Naive thymus-derived CD4-positive, alpha-beta T cell (primary cell): ENCODE data around the gene IQCC. TPM values are rescaled to one million over a fixed set of nuclear protein-coding genes. Genes with fewer than 3 reads are reported as not detected.

Source experiments
- ATAC-seq: fragments of 150-1000 bp; cut with Tn5 transposase; 2 replicates; pipeline ENCODE4 v1.10.0; 2021; ENCODE audit warnings: mild to moderate bottlenecking, moderate library complexity
- CTCF ChIA-PET: fragments of 350-600 bp; sonication (Branson Sonifier 250); formaldehyde crosslinking; loops from one replicate; lab custom pipeline; 2021; ENCODE audit warnings: antibody characterized with exemption; lab: Charles Lee
- POLR2A ChIA-PET: fragments of 350-600 bp; sonication (Branson Sonifier 250); formaldehyde crosslinking; loops from one replicate; lab custom pipeline; 2021; ENCODE audit warnings: antibody characterized with exemption, inconsistent platforms; lab: Charles Lee
- DNase-seq, 9 donors: peaks; one replicate each; pipeline versions ENCODE4 v3.0.0 to v3.0.0-alpha.2; 2020 to 2022; ENCODE audit warnings: mixed read lengths in 1 of 9
- H3K27ac ChIP-seq: one replicate; pipeline ENCODE4 v1.7.0; 2013; ENCODE audit warnings: mild to moderate bottlenecking, low read depth, low read length, moderate library complexity
- H3K27me3 ChIP-seq, 2 donors: one replicate each; pipeline ENCODE4 v1.7.0; 2013; ENCODE audit warnings: low read length in 2 of 2, mild to moderate bottlenecking in 2 of 2, moderate library complexity in 2 of 2; ENCODE audit not compliant: control insufficient read depth in 2 of 2, insufficient read depth in 2 of 2
- H3K36me3 ChIP-seq, 3 experiments: 1 replicate in 2 of 3; 2 replicates in 1 of 3; pipeline ENCODE4 v1.7.0; 2013; ENCODE audit warnings: low read length in 3 of 3, mild to moderate bottlenecking in 3 of 3, moderate library complexity in 1 of 3; ENCODE audit not compliant: insufficient read depth in 3 of 3, control insufficient read depth in 2 of 3
- H3K4me1 ChIP-seq, 2 donors: one replicate each; pipeline ENCODE4 v1.7.0; 2013; ENCODE audit warnings: low read length in 2 of 2, mild to moderate bottlenecking in 2 of 2, moderate library complexity in 1 of 2; ENCODE audit not compliant: control insufficient read depth in 2 of 2, insufficient read depth in 2 of 2
- H3K4me3 ChIP-seq: 2 replicates; pipeline ENCODE4 v1.7.0; 2013; ENCODE audit warnings: mild to moderate bottlenecking, low read length
- H3K9me3 ChIP-seq, 3 experiments: 1 replicate in 2 of 3; 2 replicates in 1 of 3; pipeline ENCODE4 v1.7.0; 2013; ENCODE audit warnings: low read length in 3 of 3; ENCODE audit not compliant: control insufficient read depth in 2 of 3
- H3K27ac Mint-ChIP-seq, 9 donors: one replicate each; pipeline ENCODE4 v1.8.0; 2020 to 2022; ENCODE audit warnings: mixed read lengths in 9 of 9, mild to moderate bottlenecking in 8 of 9, moderate library complexity in 5 of 9, inconsistent platforms in 2 of 9
- H3K27me3 Mint-ChIP-seq, 5 donors: one replicate each; pipeline ENCODE4 v1.8.0; 2021 to 2022; ENCODE audit warnings: mixed read lengths in 5 of 5, mild to moderate bottlenecking in 1 of 5
- H3K36me3 Mint-ChIP-seq, 5 donors: one replicate each; pipeline ENCODE4 v1.8.0; 2020 to 2022; ENCODE audit warnings: mixed read lengths in 5 of 5, mild to moderate bottlenecking in 3 of 5, inconsistent platforms in 1 of 5
- H3K4me1 Mint-ChIP-seq, 7 donors: one replicate each; pipeline ENCODE4 v1.8.0; 2020 to 2022; ENCODE audit warnings: mixed read lengths in 7 of 7, mild to moderate bottlenecking in 3 of 7, inconsistent platforms in 1 of 7
- H3K4me3 Mint-ChIP-seq, 10 donors: one replicate each; pipeline ENCODE4 v1.8.0; 2020 to 2022; ENCODE audit warnings: mild to moderate bottlenecking in 10 of 10, mixed read lengths in 10 of 10, moderate library complexity in 6 of 10, inconsistent platforms in 2 of 10
- H3K9me3 Mint-ChIP-seq, 11 donors: one replicate each; pipeline ENCODE4 v1.8.0; 2020 to 2022; ENCODE audit warnings: mixed read lengths in 11 of 11, mild to moderate bottlenecking in 4 of 11, inconsistent platforms in 1 of 11, moderate library complexity in 1 of 11
- intact Hi-C, 2 donors: fragments of 100-400 bp; cut with micrococcal nuclease; formaldehyde crosslinking; loops; one replicate each; pipeline ENCODE4 v1.15.1; 2023
- polyA plus RNA-seq, 2 donors: library from polyadenylated mRNA; unstranded; fragments of 300-500 nt; fragmentation: Illumina TruSeq; gene quantifications; one replicate each; pipeline ENCODE4 v1.2.3, GENCODE V29; 2021
- total RNA-seq, 6 experiments: library from RNA in 5 of 6; stranded (reverse) in 5 of 6; gene quantifications; 1 replicate in 5 of 6; 2 replicates in 1 of 6; pipeline ENCODE4 v1.2.3 and lab custom pipeline; 2021 to 2026

The IQCC gene
- total and polyA plus RNA-seq, 7 experiments from 2014 or later, result 1.8 to 4.6 (median 2.5) TPM

DNA sequence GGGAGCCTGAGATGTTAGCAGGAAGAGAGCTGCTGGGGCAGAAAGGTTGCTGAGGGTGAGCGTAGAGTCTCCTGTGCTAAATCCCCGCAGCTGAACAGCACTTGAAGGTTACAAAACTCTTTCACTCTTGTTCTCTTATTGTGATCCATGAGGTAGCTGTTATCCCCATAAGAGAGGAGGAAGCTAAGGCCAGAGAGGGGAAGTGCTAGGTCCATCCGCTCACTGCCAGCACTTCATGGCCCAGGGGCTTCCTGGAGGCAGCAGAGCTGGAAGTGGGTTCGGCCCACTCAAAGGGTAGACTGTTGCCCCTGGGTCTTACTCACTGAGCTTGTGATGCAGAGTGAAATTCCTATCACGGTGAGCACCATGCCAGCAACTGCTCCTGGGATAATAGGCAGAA is 11.1 kb downstream of the IQCC start:
- peaks cover 8 to 18% of the 10 kb centered on the region in 2 donors for H3K4me1 ChIP-seq
- ATAC-seq, result no peak
- peaks cover 0 to 24% (median 0%) of the 10 kb centered on the region in 3 experiments for H3K36me3 ChIP-seq
- POLR2A ChIA-PET, result interaction anchor here (0.6 to 2.7 kb wide), 18 partner anchors 10 to 178 kb away, joined by 3 to 16 read pairs (median 8); partner anchors contain the start of genes BSDC1, HDAC1, IQCC and LCK
- H3K9me3 Mint-ChIP-seq, result no peaks in the 10 kb centered on the region
- H3K27ac Mint-ChIP-seq, result peak overlapping the region in 6 of 9 donors; percentile 25 to 86 (median 66)
- peak overlapping the region in 3 of 10 donors; percentile 7 to 33 (median 29) for H3K4me3 Mint-ChIP-seq
- no peak overlapping the region for H3K4me3 ChIP-seq
- intact Hi-C loops, result loop anchor here in 1 of 2 donors (1.0 kb wide), 1 partner anchor 74 kb away; no protein-coding TSS in a partner anchor
- peak overlapping the region; percentile 59 for H3K27ac ChIP-seq
- no peaks in the 10 kb centered on the region for H3K9me3 ChIP-seq
- H3K27me3 ChIP-seq, result no peaks in the 10 kb centered on the region
- peaks cover 18 to 38% (median 31%) of the 10 kb centered on the region in 7 donors for H3K4me1 Mint-ChIP-seq
- CTCF ChIA-PET, result interaction anchor here (0.6 to 3.6 kb wide), 25 partner anchors 11 to 200 kb away, joined by 3 to 32 read pairs (median 8); partner anchors contain the start of genes BSDC1, CCDC28B, FAM167B and HDAC1
- no peaks in the 10 kb centered on the region for H3K27me3 Mint-ChIP-seq
- peaks cover 0 to 16% (median 4%) of the 10 kb centered on the region in 5 donors for H3K36me3 Mint-ChIP-seq
- DNase-seq, result no peak

DNA sequence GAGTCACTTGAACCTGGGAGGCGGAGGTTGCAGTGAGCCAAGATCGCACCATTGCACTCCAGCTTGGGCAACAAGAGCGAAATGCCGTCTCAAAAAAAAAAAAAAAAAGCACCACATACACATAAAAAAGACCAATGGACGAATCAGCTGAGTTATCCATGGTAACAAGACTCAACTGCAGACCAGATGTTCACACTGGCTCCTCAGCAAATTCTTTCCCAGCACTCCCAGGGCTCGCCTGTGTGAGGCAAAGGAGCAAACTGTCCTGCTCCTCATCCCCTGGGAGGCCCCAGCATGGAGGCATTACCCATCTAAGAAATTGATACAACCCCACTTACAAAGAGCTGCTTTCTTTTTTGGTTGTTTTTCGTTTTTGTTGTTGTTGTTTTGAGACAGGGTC is 13.6 kb downstream of the IQCC start:
- Mint-ChIP-seq H3K4me1 (peaks cover 23 to 60% (median 45%) of the 10 kb centered on the region in 7 donors), H3K27ac (peak overlapping the region in 2 of 9 donors; percentile 31 to 62), H3K36me3 (peaks cover 0 to 22% (median 6%) of the 10 kb centered on the region in 5 donors), H3K9me3 (no peaks in the 10 kb centered on the region), H3K4me3 (peak overlapping the region in 1 of 10 donors; percentile 41), H3K27me3 (no peaks in the 10 kb centered on the region)
- Histone ChIP-seq H3K27ac (no peak overlapping the region), H3K27me3 (no peaks in the 10 kb centered on the region), H3K4me1 (peaks cover 21 to 34% of the 10 kb centered on the region in 2 donors), H3K36me3 (peaks cover 0 to 26% (median 6%) of the 10 kb centered on the region in 3 experiments), H3K4me3 (no peak overlapping the region), H3K9me3 (no peaks in the 10 kb centered on the region)
- CTCF ChIA-PET, result interaction anchor here (0.6 kb wide), 1 partner anchor 83 kb away, joined by 5 read pairs; no protein-coding TSS in a partner anchor
- POLR2A ChIA-PET, result interaction anchor here (0.9 to 1.0 kb wide), 2 partner anchors 15 to 103 kb away, joined by 3 to 5 read pairs; no protein-coding TSS in a partner anchor
- DNase-seq, result no peak
- intact Hi-C loops, result no loop called here
- no peak for ATAC-seq

DNA sequence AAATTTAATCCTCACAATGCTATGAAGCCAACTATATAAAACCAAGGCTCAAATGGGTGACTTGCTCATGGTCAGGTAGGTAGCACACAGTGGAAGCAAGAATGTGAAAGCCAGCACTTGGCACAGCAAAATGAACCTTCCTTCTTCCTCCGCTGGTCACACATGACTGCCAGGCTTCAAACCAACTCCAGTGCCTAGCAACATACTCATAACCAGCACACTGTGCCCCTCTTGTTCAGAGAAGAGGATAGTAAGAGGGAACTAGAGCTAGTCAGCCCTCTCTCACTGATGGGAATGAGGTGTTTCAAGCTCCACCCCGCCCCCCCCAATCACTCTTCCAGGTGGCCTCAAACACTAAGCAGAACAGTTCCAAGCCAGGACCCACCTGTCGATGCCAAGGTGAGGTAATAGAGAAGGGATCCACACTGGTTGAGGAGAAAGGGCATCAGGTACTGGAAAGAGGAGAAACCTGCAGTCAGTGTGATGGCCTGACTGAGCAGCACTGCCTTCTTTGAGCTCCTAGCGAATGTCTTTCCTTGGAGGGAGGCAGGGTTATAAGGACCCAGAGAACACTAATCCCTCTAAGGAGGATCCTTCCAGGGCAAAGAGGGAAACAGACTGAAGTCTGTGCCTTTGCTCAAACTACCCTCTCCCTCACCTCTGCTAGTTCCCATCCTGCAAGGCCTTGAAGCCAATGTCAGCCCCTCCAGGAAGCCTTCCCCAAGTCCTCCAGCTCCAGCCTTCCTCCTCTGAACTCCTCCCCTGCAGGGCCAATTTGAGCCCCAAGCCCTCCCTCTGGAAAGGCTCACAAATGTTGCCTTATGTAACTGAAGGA is 15.5 kb downstream of the IQCC start:
- peak overlapping the region; percentile 99 for H3K4me3 ChIP-seq
- POLR2A ChIA-PET, result interaction anchor here (0.5 to 1.7 kb wide), 6 partner anchors 30 to 185 kb away, joined by 3 to 4 read pairs (median 3); partner anchors contain the start of genes HDAC1, LCK and MARCKSL1

DNA sequence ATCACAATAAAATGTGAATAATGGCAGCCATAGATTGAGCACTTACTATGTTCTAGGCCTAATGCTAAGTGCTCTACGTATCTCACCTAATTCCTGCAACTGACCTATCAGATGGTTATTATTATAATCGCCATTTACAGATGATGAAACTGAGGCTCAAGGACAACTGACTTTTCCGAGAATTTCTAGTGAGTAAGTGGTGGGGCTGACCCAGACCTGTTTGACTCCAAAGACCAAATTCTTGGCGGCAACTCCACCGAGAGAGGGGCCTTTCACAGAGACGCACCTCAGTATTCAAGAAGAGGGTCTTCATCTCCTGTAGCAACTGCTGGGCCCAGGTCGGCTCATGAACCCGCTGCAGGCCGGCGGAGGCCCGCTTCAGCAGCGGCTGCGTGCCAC is 16.1 kb downstream of the IQCC start:
- ChIA-PET CTCF (interaction anchor here (0.6 to 1.5 kb wide), 3 partner anchors 151 to 190 kb away, joined by 3 to 6 read pairs (median 4); no protein-coding TSS in a partner anchor), POLR2A (interaction anchor here (0.5 to 2.4 kb wide), 7 partner anchors 16 to 185 kb away, joined by 3 to 5 read pairs (median 4); partner anchors contain the start of genes HDAC1, IQCC and LCK)
- peaks cover 5 to 37% (median 11%) of the 10 kb centered on the region in 3 experiments for H3K36me3 ChIP-seq
- no peaks in the 10 kb centered on the region for H3K27me3 ChIP-seq
- Mint-ChIP-seq H3K4me1 (peaks cover 17 to 61% (median 39%) of the 10 kb centered on the region in 7 donors), H3K27ac (peak overlapping the region; percentile 94 to 99 (median 98)), H3K36me3 (peaks cover 0 to 31% (median 11%) of the 10 kb centered on the region in 5 donors), H3K4me3 (peak overlapping the region; percentile 90 to 98 (median 97)), H3K9me3 (no peaks in the 10 kb centered on the region), H3K27me3 (no peaks in the 10 kb centered on the region)
- no peaks in the 10 kb centered on the region for H3K9me3 ChIP-seq
- peaks cover 23 to 26% of the 10 kb centered on the region in 2 donors for H3K4me1 ChIP-seq
- peak overlapping the region; percentile 99 for H3K27ac ChIP-seq
- peak overlapping the region; percentile 99 for H3K4me3 ChIP-seq
- no peak for DNase-seq
- no peak for ATAC-seq
- intact Hi-C loops, result no loop called here

More for the DNA sequence above, 15.5 kb downstream of the IQCC start:
- no peak for ATAC-seq
- Mint-ChIP-seq H3K36me3 (peaks cover 0 to 30% (median 11%) of the 10 kb centered on the region in 5 donors), H3K9me3 (no peaks in the 10 kb centered on the region), H3K27me3 (no peaks in the 10 kb centered on the region), H3K4me1 (peaks cover 22 to 64% (median 45%) of the 10 kb centered on the region in 7 donors), H3K4me3 (peak overlapping the region; percentile 90 to 98 (median 97)), H3K27ac (peak overlapping the region; percentile 94 to 99 (median 98))
- H3K27me3 ChIP-seq, result no peaks in the 10 kb centered on the region
- H3K27ac ChIP-seq, result peak overlapping the region; percentile 99
- H3K9me3 ChIP-seq, result no peaks in the 10 kb centered on the region
- CTCF ChIA-PET, result interaction anchor here (0.6 to 1.5 kb wide), 3 partner anchors 151 to 190 kb away, joined by 3 to 6 read pairs (median 4); no protein-coding TSS in a partner anchor
- DNase-seq, result no peak
- intact Hi-C loops, result no loop called here
- peaks cover 5 to 32% (median 11%) of the 10 kb centered on the region in 3 experiments for H3K36me3 ChIP-seq
- H3K4me1 ChIP-seq, result peaks cover 23 to 32% of the 10 kb centered on the region in 2 donors

DNA sequence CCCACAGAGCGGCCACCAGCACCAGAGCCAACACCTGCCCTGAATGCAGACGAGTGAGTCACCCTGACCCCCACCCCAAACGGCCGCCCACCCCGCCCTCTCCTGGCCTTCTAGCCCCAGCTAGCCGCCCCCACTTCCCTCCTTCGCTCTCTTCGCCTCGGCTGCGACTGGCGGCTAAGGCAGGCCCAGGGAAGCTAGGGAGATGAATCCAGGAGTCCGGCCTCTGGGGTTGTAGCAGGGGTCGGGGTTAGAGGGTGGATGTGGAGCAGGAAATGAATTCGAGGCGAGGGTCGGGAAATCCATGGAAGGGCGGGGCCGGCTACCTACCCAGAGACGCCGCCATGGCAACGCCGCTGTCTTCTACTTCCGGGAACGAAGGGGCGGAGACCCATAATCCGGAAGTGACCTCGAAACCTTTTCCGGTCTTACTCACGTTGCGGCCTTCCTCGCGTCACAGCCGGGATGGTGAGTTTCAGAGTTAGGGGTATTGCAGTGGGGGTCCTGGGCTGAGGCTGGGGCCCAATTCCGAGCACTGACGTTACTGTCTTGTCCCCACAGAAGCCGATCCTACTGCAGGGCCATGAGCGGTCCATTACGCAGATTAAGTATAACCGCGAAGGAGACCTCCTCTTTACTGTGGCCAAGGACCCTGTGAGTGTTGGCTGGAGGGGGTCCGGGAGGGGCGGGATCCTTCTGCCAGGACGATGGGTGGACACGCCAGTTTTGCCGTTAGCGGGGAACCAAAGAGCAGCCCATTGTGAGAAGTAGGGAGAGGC is 16.7 kb downstream of the IQCC start, which contains the start of the genes EIF3I and TMEM234:
TSS of gene EIF3I (plus strand) at position 428 of the 776 bp plus-strand sequence. CDS start at position 463, 35 bp downstream.
TSS of gene TMEM234 (minus strand) at position 374 of the 776 bp plus-strand sequence. CDS start at position 343, 31 bp downstream.
- H3K4me1 Mint-ChIP-seq, result peaks cover 14 to 57% (median 37%) of the 10 kb centered on the region in 7 donors
- Histone ChIP-seq H3K27me3 (no peaks in the 10 kb centered on the region), H3K36me3 (peaks cover 5 to 34% (median 11%) of the 10 kb centered on the region in 3 experiments), H3K4me1 (peaks cover 23 to 24% of the 10 kb centered on the region in 2 donors), H3K27ac (peak within 1 kb of the TSS; percentile 99), H3K9me3 (no peaks in the 10 kb centered on the region), H3K4me3 (peak within 1 kb of the TSS; percentile 99)
- ChIA-PET POLR2A (interaction anchor here (0.5 to 2.4 kb wide), 7 partner anchors 8 to 68 kb away, joined by 4 to 10 read pairs (median 5); partner anchors contain the start of genes IQCC and LCK), CTCF (interaction anchor here (1.3 to 1.5 kb wide), 2 partner anchors 19 to 150 kb away, joined by 6 read pairs; no protein-coding TSS in a partner anchor)
- peak within 1 kb of the TSS; percentile 94 to 99 (median 98) for H3K27ac Mint-ChIP-seq
- intact Hi-C loops, result loop anchor here (1.0 to 2.0 kb wide), 13 partner anchors 17 to 172 kb away; partner anchors contain the start of genes BSDC1 (in 2 of the 2), CCDC28B (in 2 of the 2), HDAC1 (in 2 of the 2) and IQCC (in 1 of the 2)
- H3K9me3 Mint-ChIP-seq, result no peaks in the 10 kb centered on the region
- peak within 1 kb of the TSS; percentile 90 to 98 (median 97) for H3K4me3 Mint-ChIP-seq
- peaks cover 0 to 25% (median 11%) of the 10 kb centered on the region in 5 donors for H3K36me3 Mint-ChIP-seq
- ATAC-seq (peak; percentile 95), DNase-seq (peak; percentile 71 to 94 (median 89))
- H3K27me3 Mint-ChIP-seq, result no peaks in the 10 kb centered on the region
